SK-N-SH (cell line): ENCODE data around the gene GDPD1. TPM values are rescaled to one million over a fixed set of nuclear protein-coding genes. Genes with fewer than 3 reads are reported as not detected.
"Not testable (repeated sequence)": the region's sequence is repeated elsewhere in the genome, so short reads cannot be mapped to it uniquely, and the experiment has no call there.

ENCODE experiments used
- CTCF ChIA-PET: fragments of 300-600, 350-600 bp; formaldehyde crosslinking; extraction: SDS; loops from one replicate; lab custom pipeline; 2021; lab: Yijun Ruan, JAX
- POLR2A ChIA-PET: fragments of 350-600 bp; sonication (Branson Sonifier 250); formaldehyde crosslinking; extraction: SDS; loops from one replicate; lab custom pipeline; 2020; ENCODE audit warnings: antibody characterized with exemption, inconsistent platforms; lab: Yijun Ruan, JAX
- DNase-seq: peaks from one replicate; pipeline ENCODE4 v3.0.0; 2012
- H2AFZ ChIP-seq: fragments of 200-600 bp; sonication (generic); 2 replicates; pipeline ENCODE4 v1.8.1; 2016; ENCODE audit warnings: antibody characterized with exemption, mild to moderate bottlenecking, low read depth
- H3F3A ChIP-seq: fragments of 200-600 bp; sonication (generic); replicated peaks from 2 replicates; pipeline ENCODE3; 2016; ENCODE audit warnings: antibody characterized with exemption, mild to moderate bottlenecking; ENCODE audit not compliant: insufficient read depth
- H3K27ac ChIP-seq, 2 experiments: fragments of 200-500 bp in 1 of 2; fragments of 200-600 bp in 1 of 2; sonication (Bioruptor generic) in 1 of 2; sonication (generic), shearing (Covaris generic) in 1 of 2; 2 replicates each; pipeline versions ENCODE4 v1.5.1 to v1.6.1; 2014 to 2016; ENCODE audit warnings: low read depth in 2 of 2, inconsistent platforms in 1 of 2, low read length in 1 of 2, mild to moderate bottlenecking in 1 of 2, mixed read lengths in 1 of 2
- H3K27me3 ChIP-seq: fragments of 200-600 bp; sonication (generic), shearing (Covaris generic); 2 replicates; pipeline ENCODE4 v1.6.1; 2016; ENCODE audit warnings: mixed run types; ENCODE audit not compliant: insufficient read depth
- H3K36me3 ChIP-seq, 2 experiments: fragments of 200-500 bp in 1 of 2; fragments of 200-600 bp in 1 of 2; sonication (Bioruptor generic) in 1 of 2; sonication (generic) in 1 of 2; replicated peaks in 1 of 2; 2 replicates each; pipeline versions ENCODE3 to v1.5.1; 2014 to 2016; ENCODE audit warnings: low read length in 1 of 2, mild to moderate bottlenecking in 1 of 2; ENCODE audit not compliant: insufficient read depth in 2 of 2, control insufficient read depth in 1 of 2
- H3K4me1 ChIP-seq, 2 experiments: fragments of 200-500 bp in 1 of 2; fragments of 200-600 bp in 1 of 2; sonication (Bioruptor generic) in 1 of 2; sonication (generic), shearing (Covaris generic) in 1 of 2; 2 replicates each; pipeline versions ENCODE4 v1.5.1 to v1.6.1; 2014 to 2016; ENCODE audit warnings: low read depth in 1 of 2, low read length in 1 of 2, mixed run types in 1 of 2; ENCODE audit not compliant: insufficient read depth in 2 of 2, control insufficient read depth in 1 of 2
- H3K4me2 ChIP-seq: fragments of 200-600 bp; sonication (generic), shearing (Covaris generic); 2 replicates; pipeline ENCODE4 v1.6.1; 2017; ENCODE audit warnings: mixed run types
- H3K4me3 ChIP-seq, 2 experiments: fragments of 200-500 bp in 1 of 2; fragments of 200-600 bp in 1 of 2; sonication (Bioruptor generic) in 1 of 2; sonication (generic), shearing (Covaris generic) in 1 of 2; 2 replicates each; pipeline versions ENCODE4 v1.5.1 to v1.8.1; 2014 to 2016; ENCODE audit warnings: low read depth in 2 of 2, inconsistent platforms in 1 of 2, low read length in 1 of 2, mild to moderate bottlenecking in 1 of 2, mixed read lengths in 1 of 2, moderate library complexity in 1 of 2
- H3K79me2 ChIP-seq: fragments of 200-600 bp; sonication (generic); 2 replicates; pipeline ENCODE4 v1.8.1; 2017; ENCODE audit warnings: mild to moderate bottlenecking; ENCODE audit not compliant: insufficient read depth
- H3K9ac ChIP-seq: fragments of 200-600 bp; sonication (generic); 2 replicates; pipeline ENCODE4 v1.6.1; 2017; ENCODE audit warnings: mixed run types
- H3K9me2 ChIP-seq: fragments of 200-600 bp; sonication (generic); 2 replicates; pipeline ENCODE4 v1.6.1; 2017; ENCODE audit warnings: mixed run types
- H3K9me3 ChIP-seq: fragments of 200-600 bp; sonication (generic); 2 replicates; pipeline ENCODE4 v1.6.1; 2017; ENCODE audit warnings: mixed run types, mild to moderate bottlenecking, moderate library complexity
- H4K20me1 ChIP-seq: fragments of 200-600 bp; sonication (generic); 2 replicates; pipeline ENCODE4 v1.6.1; 2017; ENCODE audit warnings: mild to moderate bottlenecking, mixed run types; ENCODE audit not compliant: insufficient read depth
- CHD2 ChIP-seq: fragments of 150-350 bp; IDR thresholded peaks from 2 replicates; pipeline ENCODE4 v1.6.1; 2018; ENCODE audit warnings: low read length; ENCODE audit not compliant: partially characterized antibody
- ELF1 ChIP-seq: IDR thresholded peaks from 2 replicates; pipeline ENCODE4 v1.4.0; 2012
- FOSL2 ChIP-seq: IDR thresholded peaks from 2 replicates; pipeline ENCODE4 v1.4.0; 2012; ENCODE audit warnings: low read depth, mild to moderate bottlenecking, moderate library complexity, borderline replicate concordance
- FOXJ3 ChIP-seq: sonication (generic); formaldehyde crosslinking; IDR thresholded peaks from 2 replicates; pipeline ENCODE4 v1.5.1; 2020; ENCODE audit warnings: mild to moderate bottlenecking, missing genetic modification reagents
- FOXM1 ChIP-seq: IDR thresholded peaks from 2 replicates; pipeline ENCODE4 v1.4.0; 2012; ENCODE audit warnings: low read depth, mild to moderate bottlenecking
- GABPA ChIP-seq: IDR thresholded peaks from 2 replicates; pipeline ENCODE4 v1.4.0; 2012; ENCODE audit warnings: low read depth, mild to moderate bottlenecking
- JUND ChIP-seq: IDR thresholded peaks from 2 replicates; pipeline ENCODE4 v1.4.0; 2012
- MEF2A ChIP-seq: IDR thresholded peaks from 2 replicates; pipeline ENCODE4 v1.4.0; 2012; ENCODE audit warnings: low read depth, borderline replicate concordance
- MXI1 ChIP-seq: IDR thresholded peaks from 2 replicates; pipeline ENCODE4 v1.6.1; 2012; ENCODE audit warnings: mild to moderate bottlenecking, low read depth, low read length, improper control_type of control experiment
- NRF1 ChIP-seq: IDR thresholded peaks from 2 replicates; pipeline ENCODE4 v1.6.1; 2012; ENCODE audit warnings: low read depth, mild to moderate bottlenecking, low read length
- POLR2AphosphoS5 ChIP-seq: IDR thresholded peaks from 2 replicates; pipeline ENCODE4 v1.6.1; 2012; ENCODE audit warnings: low read depth, low read length
- RFX5 ChIP-seq: IDR thresholded peaks from 2 replicates; pipeline ENCODE4 v1.6.1; 2012; ENCODE audit warnings: mild to moderate bottlenecking, improper control_type of control experiment, low read length
- RXRA ChIP-seq: IDR thresholded peaks from 2 replicates; pipeline ENCODE4 v1.4.0; 2012; ENCODE audit warnings: low read depth, mild to moderate bottlenecking, borderline replicate concordance
- SIN3A ChIP-seq: IDR thresholded peaks from 2 replicates; pipeline ENCODE4 v1.6.1; 2012; ENCODE audit warnings: low read depth, mild to moderate bottlenecking, low read length, moderate library complexity, borderline replicate concordance
- SMC3 ChIP-seq: IDR thresholded peaks from 2 replicates; pipeline ENCODE4 v1.6.1; 2012; ENCODE audit warnings: low read depth, low read length, improper control_type of control experiment
- TAF1 ChIP-seq: IDR thresholded peaks from 2 replicates; pipeline ENCODE4 v1.6.1; 2012; ENCODE audit warnings: low read depth, mild to moderate bottlenecking, low read length, moderate library complexity, borderline replicate concordance
- WGBS: methylation state at CpG from one replicate; pipeline ENCODE4 v1.1.6; 2017; ENCODE audit warnings: low lambda C conversion rate; 5-methylcytosine and 5-hydroxymethylcytosine counted together
- polyA plus RNA-seq, 3 experiments: library from polyadenylated mRNA; depleted of rRNA; stranded (reverse); fragments of >200 nt; gene quantifications; 2 replicates each; pipeline ENCODE4 v1.2.3, GENCODE V29; 2012
- TF ChIP-seq, protein P1 (sequence below): IDR thresholded peaks from 2 replicates; pipeline ENCODE4 v1.4.0; 2012; ENCODE audit warnings: low read depth, borderline replicate concordance
- TF ChIP-seq, protein P2 (sequence below): IDR thresholded peaks from 2 replicates; pipeline ENCODE4; 2012
- TF ChIP-seq, protein P3 (sequence below): IDR thresholded peaks from 2 replicates; pipeline ENCODE4 v1.4.0; 2012; ENCODE audit warnings: low read depth

The GDPD1 gene
- polyA plus RNA-seq, 1 of the 3 experiments (the other 2 are of a cell fraction), result 1.5 TPM

DNA sequence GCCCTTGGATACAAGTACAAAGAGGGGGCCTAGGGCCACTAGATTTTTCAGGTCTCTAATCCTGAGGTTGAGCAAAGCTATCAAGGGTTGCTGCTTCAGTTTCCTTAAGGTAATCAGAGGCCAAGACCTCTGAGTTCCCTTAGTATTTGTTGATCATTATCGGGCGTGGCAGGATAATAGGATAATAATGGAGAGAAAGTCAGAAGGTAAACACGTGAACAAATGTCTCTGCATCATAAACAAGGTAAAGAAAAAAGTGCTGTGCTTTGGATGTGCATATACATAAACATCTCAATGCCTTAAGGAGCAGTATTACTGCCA lies 69.6 kb downstream of the GDPD1 start:
- Histone ChIP-seq H3K9me3 (no peaks in the 10 kb centered on the region), H3K4me3 (no peak overlapping the region), H3K9ac (no peak overlapping the region), H4K20me1 (no peaks in the 10 kb centered on the region), H2AFZ (no peak overlapping the region), H3K27ac (no peak overlapping the region), H3F3A (peaks cover 8% of the 10 kb centered on the region), H3K27me3 (no peaks in the 10 kb centered on the region), H3K9me2 (no peaks in the 10 kb centered on the region), H3K79me2 (no peaks in the 10 kb centered on the region), H3K4me2 (no peak overlapping the region), H3K4me1 (no peaks in the 10 kb centered on the region), H3K36me3 (no peaks in the 10 kb centered on the region)
- POLR2A ChIA-PET, result no interaction called here
- CTCF ChIA-PET, result interaction anchor here (1.2 kb wide), 1 partner anchor 21 kb away, joined by 3 read pairs; no protein-coding TSS in a partner anchor
- DNase-seq, result no peak
- TF ChIP-seq ELF1 (no peak), RXRA (no peak), TAF1 (no peak), FOXJ3 (CRISPR knock-in tag) (no peak), MEF2A (no peak), POLR2AphosphoS5 (no peak), FOSL2 (no peak), JUND (no peak), GABPA (no peak), SIN3A (no peak)
- TF ChIP-seq, protein P1, sequence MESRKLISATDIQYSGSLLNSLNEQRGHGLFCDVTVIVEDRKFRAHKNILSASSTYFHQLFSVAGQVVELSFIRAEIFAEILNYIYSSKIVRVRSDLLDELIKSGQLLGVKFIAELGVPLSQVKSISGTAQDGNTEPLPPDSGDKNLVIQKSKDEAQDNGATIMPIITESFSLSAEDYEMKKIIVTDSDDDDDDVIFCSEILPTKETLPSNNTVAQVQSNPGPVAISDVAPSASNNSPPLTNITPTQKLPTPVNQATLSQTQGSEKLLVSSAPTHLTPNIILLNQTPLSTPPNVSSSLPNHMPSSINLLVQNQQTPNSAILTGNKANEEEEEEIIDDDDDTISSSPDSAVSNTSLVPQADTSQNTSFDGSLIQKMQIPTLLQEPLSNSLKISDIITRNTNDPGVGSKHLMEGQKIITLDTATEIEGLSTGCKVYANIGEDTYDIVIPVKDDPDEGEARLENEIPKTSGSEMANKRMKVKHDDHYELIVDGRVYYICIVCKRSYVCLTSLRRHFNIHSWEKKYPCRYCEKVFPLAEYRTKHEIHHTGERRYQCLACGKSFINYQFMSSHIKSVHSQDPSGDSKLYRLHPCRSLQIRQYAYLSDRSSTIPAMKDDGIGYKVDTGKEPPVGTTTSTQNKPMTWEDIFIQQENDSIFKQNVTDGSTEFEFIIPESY, result no peak
- WGBS, result 79% methylated on average over 3 of the region's 3 CpGs

GRCh38 chr17:59290302-59290998 lies 70.1 kb downstream of the GDPD1 start:
- H3K27ac ChIP-seq, H3K36me3 ChIP-seq, H3K9ac ChIP-seq, POLR2A ChIA-PET, H3K4me3 ChIP-seq, H3K9me3 ChIP-seq, H3K4me1 ChIP-seq, H4K20me1 ChIP-seq, H2AFZ ChIP-seq, DNase-seq, H3K4me2 ChIP-seq, H3K79me2 ChIP-seq, H3K27me3 ChIP-seq, H3F3A ChIP-seq, H3K9me2 ChIP-seq: not testable (repeated sequence)
- CTCF ChIA-PET, result interaction anchor here (1.2 kb wide), 1 partner anchor 20 kb away, joined by 3 read pairs; no protein-coding TSS in a partner anchor
- WGBS, result 82% methylated on average over 12 of the region's 12 CpGs

- POLR2A ChIA-PET, result no interaction called here
- no peak overlapping the region for H3K27ac ChIP-seq
- DNase-seq, result no peak
- no peak overlapping the region for H2AFZ ChIP-seq
- no peak overlapping the region for H3K4me3 ChIP-seq
- no peaks in the 10 kb centered on the region for H3K9me2 ChIP-seq
- no peak overlapping the region for H3K9ac ChIP-seq
- no peaks in the 10 kb centered on the region for H3K36me3 ChIP-seq
- CTCF ChIA-PET, result interaction anchor here (0.7 kb wide), 1 partner anchor 378 kb away, joined by 3 read pairs; no protein-coding TSS in a partner anchor
- H3K4me1 ChIP-seq, result no peaks in the 10 kb centered on the region
- H4K20me1 ChIP-seq, result no peaks in the 10 kb centered on the region
- 65% methylated on average over 1 of the region's 1 CpG for WGBS
- no peak overlapping the region for H3K4me2 ChIP-seq
- no peaks in the 10 kb centered on the region for H3K79me2 ChIP-seq
- no peaks in the 10 kb centered on the region for H3K27me3 ChIP-seq
- H3K9me3 ChIP-seq, result no peaks in the 10 kb centered on the region
- peaks cover 3% of the 10 kb centered on the region for H3F3A ChIP-seq
- TF ChIP-seq, protein P1, result no peak
- TF ChIP-seq FOSL2, result no peak
- TF ChIP-seq MXI1, result no peak
- TF ChIP-seq, protein P2, sequence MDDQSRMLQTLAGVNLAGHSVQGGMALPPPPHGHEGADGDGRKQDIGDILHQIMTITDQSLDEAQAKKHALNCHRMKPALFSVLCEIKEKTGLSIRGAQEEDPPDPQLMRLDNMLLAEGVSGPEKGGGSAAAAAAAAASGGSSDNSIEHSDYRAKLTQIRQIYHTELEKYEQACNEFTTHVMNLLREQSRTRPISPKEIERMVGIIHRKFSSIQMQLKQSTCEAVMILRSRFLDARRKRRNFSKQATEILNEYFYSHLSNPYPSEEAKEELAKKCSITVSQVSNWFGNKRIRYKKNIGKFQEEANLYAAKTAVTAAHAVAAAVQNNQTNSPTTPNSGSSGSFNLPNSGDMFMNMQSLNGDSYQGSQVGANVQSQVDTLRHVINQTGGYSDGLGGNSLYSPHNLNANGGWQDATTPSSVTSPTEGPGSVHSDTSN, result no peak
- no peak for TF ChIP-seq RFX5
- TF ChIP-seq, protein P3, sequence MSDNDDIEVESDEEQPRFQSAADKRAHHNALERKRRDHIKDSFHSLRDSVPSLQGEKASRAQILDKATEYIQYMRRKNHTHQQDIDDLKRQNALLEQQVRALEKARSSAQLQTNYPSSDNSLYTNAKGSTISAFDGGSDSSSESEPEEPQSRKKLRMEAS, result no peak
- no peak for TF ChIP-seq SIN3A
- TF ChIP-seq NRF1, result no peak
- no peak for TF ChIP-seq CHD2
- no peak for TF ChIP-seq FOXM1
- TF ChIP-seq JUND, result no peak
- TF ChIP-seq SMC3, result no peak
These were observed 71.8 kb downstream of the GDPD1 start for GRCh38 chr17:59292174-59292523.
